GM19240 (cell line): ENCODE data around the gene GPR78.
"Not testable (repeated sequence)": the region's sequence is repeated elsewhere in the genome, so short reads cannot be mapped to it uniquely, and the experiment has no call there.

Experiments
- DNase-seq: peaks from one replicate; pipeline ENCODE4 v3.0.0; 2011; ENCODE audit warnings: low spot score; ENCODE audit not compliant: insufficient read length

The GPR78 gene

DNA sequence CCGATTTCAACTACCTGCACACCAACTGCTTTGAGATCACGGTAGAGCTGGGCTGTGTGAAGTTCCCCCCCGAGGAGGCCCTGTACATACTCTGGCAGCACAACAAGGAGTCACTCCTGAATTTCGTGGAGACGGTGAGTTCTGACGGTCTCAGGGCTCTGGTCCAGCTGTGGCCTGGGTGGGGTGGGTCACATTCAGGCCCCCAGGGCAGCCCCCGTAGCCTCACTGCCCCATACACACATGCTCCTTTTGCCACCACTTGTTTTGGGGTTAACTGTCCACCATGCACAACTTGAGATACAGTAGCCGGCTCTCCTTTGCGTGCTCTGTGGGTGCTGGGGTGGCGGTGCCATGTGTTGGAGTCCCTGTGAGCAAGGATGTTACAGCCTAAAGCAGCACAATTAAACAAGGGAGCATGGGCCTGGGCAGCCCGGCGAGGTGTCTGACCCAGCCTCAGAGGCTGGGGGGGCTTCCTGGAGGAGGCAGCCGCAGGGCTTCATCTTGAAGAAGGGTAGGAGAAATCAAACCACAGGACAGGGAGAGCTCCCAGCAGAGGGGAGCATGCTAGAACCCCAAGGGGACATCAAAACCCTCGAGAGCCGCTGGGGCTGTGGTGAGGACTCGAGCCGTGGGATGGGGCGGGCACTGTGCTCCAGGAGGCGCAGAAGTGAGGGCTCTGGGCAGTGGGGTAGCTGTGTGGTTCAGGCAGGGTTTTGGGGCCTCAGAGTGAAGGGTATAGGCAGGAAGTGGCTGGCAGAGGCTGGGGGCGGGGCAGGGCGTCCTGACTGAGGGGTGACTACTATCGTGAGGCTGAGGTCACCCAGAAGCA, 34.4 kb downstream of the GPR78 start:
- DNase-seq, result no peak

DNA sequence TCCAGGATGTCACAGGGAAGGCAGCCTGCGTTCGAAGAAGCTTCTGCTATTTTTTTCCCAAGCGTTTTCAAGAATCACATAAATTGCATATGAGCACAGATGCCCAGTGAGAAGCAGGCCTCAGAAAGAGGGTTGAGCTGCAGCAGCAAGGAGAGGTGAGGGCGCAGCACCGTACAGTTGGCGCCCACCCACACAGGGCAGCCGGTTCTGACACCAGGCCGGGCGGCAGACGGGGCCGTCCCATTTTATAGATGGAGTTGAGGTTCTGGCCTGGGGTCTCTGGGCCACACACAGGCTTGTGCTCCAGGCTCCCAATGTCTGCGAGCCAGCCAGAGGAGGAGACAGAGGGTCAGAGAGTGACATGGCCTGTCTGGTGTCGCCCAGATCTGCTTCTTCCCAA, 35.2 kb downstream of the GPR78 start:
- no peak for DNase-seq

DNA sequence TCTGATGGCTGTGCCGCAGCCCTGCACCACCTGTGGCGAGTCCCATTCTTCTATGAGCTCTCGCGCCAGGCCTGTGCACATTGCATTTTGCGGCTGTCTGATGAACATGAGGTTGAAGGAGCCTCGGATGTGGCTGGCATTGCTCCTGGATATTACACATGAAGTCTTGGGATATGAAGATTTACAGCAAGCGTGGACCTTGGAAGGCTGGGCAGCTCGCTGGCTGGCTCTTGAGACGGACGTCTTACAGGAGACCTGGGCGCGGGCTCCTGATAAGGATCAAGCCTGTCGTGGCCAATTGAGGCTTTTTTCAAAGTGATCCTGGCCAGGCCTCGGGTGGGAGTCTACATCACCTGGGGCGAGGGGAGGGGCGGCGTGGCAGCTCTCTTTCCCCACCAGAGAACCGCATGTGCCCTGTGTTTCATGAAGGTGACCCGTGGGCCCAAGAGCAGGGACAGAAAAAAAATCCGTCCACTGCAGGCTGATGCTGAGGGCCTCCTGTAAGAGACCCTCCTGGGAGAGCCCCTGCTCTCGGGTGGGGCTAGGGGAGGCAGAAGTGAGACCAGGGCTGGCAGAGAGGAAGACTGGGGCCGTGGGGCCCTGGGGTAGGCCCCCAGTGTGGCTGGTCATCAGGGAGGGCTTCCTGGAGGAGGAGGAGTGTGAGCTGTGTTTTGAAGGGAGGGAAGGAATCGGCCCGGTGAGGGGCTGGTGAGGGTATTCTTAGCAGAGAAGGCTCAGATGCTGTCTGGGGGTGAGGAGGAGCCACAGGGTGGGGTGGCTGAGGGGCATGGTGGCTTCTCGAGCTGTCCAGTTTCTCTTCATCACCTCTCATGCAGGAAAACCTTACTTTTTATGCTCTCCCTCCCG, 36.0 kb downstream of the GPR78 start:
- DNase-seq, result no peak

GRCh38 chr4:8616831-8617230, 36.6 kb downstream of the GPR78 start:
- DNase-seq, result no peak

DNA sequence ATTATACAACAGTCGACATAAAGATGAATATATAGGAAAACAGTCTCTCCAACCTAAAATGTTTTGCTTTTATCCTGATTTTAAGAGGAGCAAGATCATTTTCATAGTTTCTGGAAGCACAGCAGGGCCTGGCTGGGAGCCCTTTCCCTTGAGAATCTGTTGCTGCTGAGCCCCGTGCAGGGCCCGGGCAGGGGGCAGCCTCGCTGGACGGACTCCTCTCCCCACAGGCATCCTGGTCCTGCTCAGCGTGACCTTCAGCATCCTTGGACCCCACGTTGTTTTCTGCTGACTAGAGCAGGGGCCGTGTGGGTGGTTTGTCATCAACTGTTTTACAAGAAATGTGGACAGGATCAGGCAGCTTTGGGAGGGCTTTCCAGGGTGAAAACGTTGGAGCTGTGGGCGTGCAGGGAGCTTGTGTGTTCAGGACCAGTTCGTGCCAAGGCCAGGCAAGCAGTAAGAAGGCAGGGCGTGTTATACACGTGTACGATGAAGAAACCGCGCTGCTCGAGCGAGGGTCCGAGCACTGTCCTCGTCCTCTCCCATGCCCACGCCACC, 37.4 kb downstream of the GPR78 start:
- no peak for DNase-seq

DNA sequence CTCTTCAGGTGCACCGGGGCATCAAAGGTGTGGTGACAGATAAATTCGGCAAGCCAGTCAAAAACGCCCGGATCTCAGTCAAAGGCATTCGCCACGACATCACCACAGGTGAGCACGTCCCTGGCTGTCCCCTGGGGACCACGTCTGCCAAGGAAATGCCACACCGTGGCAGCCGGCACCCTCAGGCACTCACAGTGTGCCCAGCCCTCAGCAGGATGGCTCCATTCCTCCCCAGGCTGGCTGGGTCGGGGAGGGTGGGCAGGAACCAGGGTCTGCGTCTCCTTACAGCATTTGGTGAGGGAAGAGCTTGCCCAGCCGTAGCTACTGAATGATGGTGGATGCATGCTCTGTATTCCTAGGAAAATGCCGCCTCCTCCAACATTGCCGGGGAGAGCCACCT, 38.2 kb downstream of the GPR78 start:
- no peak for DNase-seq

- DNase-seq, result no peak
Measured at GRCh38 chr4:8618961-8619720, 38.9 kb downstream of the GPR78 start.

GRCh38 chr4:8621135-8621534, 40.9 kb downstream of the GPR78 start:
- DNase-seq, result not testable (repeated sequence)

DNA sequence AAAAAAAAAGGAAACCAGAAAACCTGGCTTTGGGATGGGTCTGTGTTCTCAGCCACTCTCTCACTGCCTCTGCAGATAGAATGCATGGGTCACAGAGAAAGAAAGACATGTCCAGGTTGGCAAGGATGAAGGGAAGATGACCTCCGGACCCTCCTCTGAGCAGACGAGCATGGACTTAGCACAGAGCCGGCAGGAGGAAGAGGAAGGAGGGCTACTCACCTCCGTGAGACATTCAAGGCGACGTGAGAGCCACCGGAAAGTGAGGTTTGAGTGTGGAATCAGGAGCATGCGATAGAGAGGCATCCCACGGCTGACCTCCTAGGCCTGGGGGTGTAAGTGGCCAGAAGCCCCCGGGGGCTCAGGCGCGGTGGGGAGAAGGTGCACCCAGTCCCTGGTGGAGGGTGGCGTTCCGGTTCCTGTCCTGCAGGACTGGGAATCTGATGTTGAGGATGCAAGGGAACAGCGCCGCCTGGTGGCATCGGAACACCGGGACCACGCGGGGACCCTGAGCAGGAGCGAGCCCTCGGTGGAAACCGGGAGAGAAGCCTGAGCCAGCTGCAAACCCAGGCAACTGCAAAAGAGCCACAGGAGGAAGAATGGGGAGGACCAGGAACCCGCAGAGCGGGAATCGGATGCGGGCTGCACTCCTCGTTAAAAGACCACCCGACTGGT, 44.5 kb downstream of the GPR78 start:
- DNase-seq, result not testable (repeated sequence)

DNA sequence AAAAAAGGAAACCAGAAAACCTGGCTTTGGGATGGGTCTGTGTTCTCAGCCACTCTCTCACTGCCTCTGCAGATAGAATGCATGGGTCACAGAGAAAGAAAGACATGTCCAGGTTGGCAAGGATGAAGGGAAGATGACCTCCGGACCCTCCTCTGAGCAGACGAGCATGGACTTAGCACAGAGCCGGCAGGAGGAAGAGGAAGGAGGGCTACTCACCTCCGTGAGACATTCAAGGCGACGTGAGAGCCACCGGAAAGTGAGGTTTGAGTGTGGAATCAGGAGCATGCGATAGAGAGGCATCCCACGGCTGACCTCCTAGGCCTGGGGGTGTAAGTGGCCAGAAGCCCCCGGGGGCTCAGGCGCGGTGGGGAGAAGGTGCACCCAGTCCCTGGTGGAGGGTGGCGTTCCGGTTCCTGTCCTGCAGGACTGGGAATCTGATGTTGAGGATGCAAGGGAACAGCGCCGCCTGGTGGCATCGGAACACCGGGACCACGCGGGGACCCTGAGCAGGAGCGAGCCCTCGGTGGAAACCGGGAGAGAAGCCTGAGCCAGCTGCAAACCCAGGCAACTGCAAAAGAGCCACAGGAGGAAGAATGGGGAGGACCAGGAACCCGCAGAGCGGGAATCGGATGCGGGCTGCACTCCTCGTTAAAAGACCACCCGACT, 50.2 kb downstream of the GPR78 start:
- not testable (repeated sequence) for DNase-seq

- DNase-seq, result not testable (repeated sequence)
Measured at GRCh38 chr4:8631896-8632295, 51.7 kb downstream of the GPR78 start.

GRCh38 chr4:8634773-8635172, 54.6 kb downstream of the GPR78 start:
- not testable (repeated sequence) for DNase-seq

DNA sequence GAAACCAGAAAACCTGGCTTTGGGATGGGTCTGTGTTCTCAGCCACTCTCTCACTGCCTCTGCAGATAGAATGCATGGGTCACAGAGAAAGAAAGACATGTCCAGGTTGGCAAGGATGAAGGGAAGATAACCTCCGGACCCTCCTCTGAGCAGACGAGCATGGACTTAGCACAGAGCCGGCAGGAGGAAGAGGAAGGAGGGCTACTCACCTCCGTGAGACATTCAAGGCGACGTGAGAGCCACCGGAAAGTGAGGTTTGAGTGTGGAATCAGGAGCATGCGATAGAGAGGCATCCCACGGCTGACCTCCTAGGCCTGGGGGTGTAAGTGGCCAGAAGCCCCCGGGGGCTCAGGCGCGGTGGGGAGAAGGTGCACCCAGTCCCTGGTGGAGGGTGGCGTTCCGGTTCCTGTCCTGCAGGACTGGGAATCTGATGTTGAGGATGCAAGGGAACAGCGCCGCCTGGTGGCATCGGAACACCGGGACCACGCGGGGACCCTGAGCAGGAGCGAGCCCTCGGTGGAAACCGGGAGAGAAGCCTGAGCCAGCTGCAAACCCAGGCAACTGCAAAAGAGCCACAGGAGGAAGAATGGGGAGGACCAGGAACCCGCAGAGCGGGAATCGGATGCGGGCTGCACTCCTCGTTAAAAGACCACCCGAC, 55.8 kb downstream of the GPR78 start:
- DNase-seq, result not testable (repeated sequence)
